CD8-positive, alpha-beta memory T cell (primary cell): ENCODE measurements around the gene RBMS1. TPM values are rescaled to one million over a fixed set of nuclear protein-coding genes. Genes with fewer than 3 reads are reported as not detected.

Experiments used
- CTCF ChIA-PET: fragments of 350-600 bp; sonication (Branson Sonifier 250); formaldehyde crosslinking; loops from one replicate; lab custom pipeline; 2021; ENCODE audit warnings: antibody characterized with exemption; lab: Charles Lee
- POLR2A ChIA-PET: fragments of 350-600 bp; sonication (Branson Sonifier 250); formaldehyde crosslinking; loops from one replicate; lab custom pipeline; 2021; ENCODE audit warnings: antibody characterized with exemption; lab: Charles Lee
- DNase-seq, 5 donors: peaks; one replicate each; pipeline versions ENCODE4 v3.0.0 to v3.0.0-alpha.2; 2020 to 2022; ENCODE audit warnings: mixed read lengths in 1 of 5
- H3K27ac ChIP-seq: one replicate; pipeline ENCODE4 v1.7.0; 2013; ENCODE audit warnings: low read depth, mild to moderate bottlenecking, low read length, moderate library complexity
- H3K27me3 ChIP-seq: 2 replicates; pipeline ENCODE4 v1.7.0; 2013; ENCODE audit warnings: low read length, mild to moderate bottlenecking; ENCODE audit not compliant: insufficient read depth, poor library complexity, severe bottlenecking
- H3K36me3 ChIP-seq: 2 replicates; pipeline ENCODE4 v1.7.0; 2013; ENCODE audit warnings: mild to moderate bottlenecking, low read length, moderate library complexity; ENCODE audit not compliant: insufficient read depth
- H3K4me1 ChIP-seq: 2 replicates; pipeline ENCODE4 v1.7.0; 2013; ENCODE audit warnings: mild to moderate bottlenecking, low read length, moderate library complexity; ENCODE audit not compliant: insufficient read depth
- H3K4me3 ChIP-seq: 2 replicates; pipeline ENCODE4 v1.7.0; 2013; ENCODE audit warnings: mild to moderate bottlenecking, low read length
- H3K9me3 ChIP-seq: 2 replicates; pipeline ENCODE4 v1.7.0; 2013; ENCODE audit warnings: mild to moderate bottlenecking, low read length
- H3K27ac Mint-ChIP-seq, 8 donors: one replicate each; pipeline ENCODE4 v1.8.0; 2020 to 2021; ENCODE audit warnings: mixed read lengths in 8 of 8, mild to moderate bottlenecking in 6 of 8, inconsistent platforms in 3 of 8, moderate library complexity in 3 of 8
- H3K27me3 Mint-ChIP-seq, 2 donors: one replicate each; pipeline ENCODE4 v1.8.0; 2020 to 2021; ENCODE audit warnings: mixed read lengths in 2 of 2, mild to moderate bottlenecking in 1 of 2, moderate library complexity in 1 of 2
- H3K36me3 Mint-ChIP-seq, 3 donors: one replicate each; pipeline ENCODE4 v1.8.0; 2020 to 2021; ENCODE audit warnings: mixed read lengths in 3 of 3, inconsistent platforms in 1 of 3, mild to moderate bottlenecking in 1 of 3
- H3K4me1 Mint-ChIP-seq, 3 donors: one replicate each; pipeline ENCODE4 v1.8.0; 2020 to 2021; ENCODE audit warnings: mixed read lengths in 3 of 3, inconsistent platforms in 1 of 3, mild to moderate bottlenecking in 1 of 3
- H3K4me3 Mint-ChIP-seq, 7 donors: one replicate each; pipeline ENCODE4 v1.8.0; 2020 to 2021; ENCODE audit warnings: mixed read lengths in 7 of 7, mild to moderate bottlenecking in 6 of 7, moderate library complexity in 4 of 7, inconsistent platforms in 2 of 7
- H3K9me3 Mint-ChIP-seq, 5 donors: one replicate each; pipeline ENCODE4 v1.8.0; 2020 to 2022; ENCODE audit warnings: mixed read lengths in 5 of 5, mild to moderate bottlenecking in 3 of 5, moderate library complexity in 2 of 5, inconsistent platforms in 1 of 5
- polyA plus RNA-seq: library from polyadenylated mRNA; unstranded; fragments of 300-500 nt; fragmentation: Illumina TruSeq; gene quantifications from one replicate; pipeline ENCODE4 v1.2.3, GENCODE V29; 2021
- total RNA-seq, 2 experiments: library from RNA; stranded (reverse); gene quantifications; one replicate each; pipeline ENCODE4 v1.2.3, GENCODE V29; 2021

Gene RBMS1
- total and polyA plus RNA-seq, 3 experiments from 2014 or later, result 48.8 to 130 (median 50.3) TPM

GRCh38 chr2:160375037-160375436 lies 118.6 kb downstream of the RBMS1 start:
- peak overlapping the region in 2 of 8 donors; percentile 55 to 71 for H3K27ac Mint-ChIP-seq
- CTCF ChIA-PET, result interaction anchor here (1.4 to 1.7 kb wide), 2 partner anchors 13 to 165 kb away, joined by 3 to 4 read pairs; no protein-coding TSS in a partner anchor

GRCh38 chr2:160373666-160374065 lies 119.9 kb downstream of the RBMS1 start:
- peak overlapping the region in 5 of 7 donors; percentile 9 to 81 (median 42) for H3K4me3 Mint-ChIP-seq
- Histone ChIP-seq H3K4me1 (peaks cover 76% of the 10 kb centered on the region), H3K27me3 (no peaks in the 10 kb centered on the region), H3K9me3 (no peaks in the 10 kb centered on the region), H3K36me3 (no peaks in the 10 kb centered on the region), H3K27ac (no peak overlapping the region), H3K4me3 (no peak overlapping the region)
- peaks cover 87 to 99% (median 98%) of the 10 kb centered on the region in 3 donors for H3K4me1 Mint-ChIP-seq
- H3K27ac Mint-ChIP-seq, result peak overlapping the region in 7 of 8 donors; percentile 2 to 94 (median 46)
- peaks cover 0 to 4% (median 0%) of the 10 kb centered on the region in 3 donors for H3K36me3 Mint-ChIP-seq
- no peaks in the 10 kb centered on the region for H3K9me3 Mint-ChIP-seq
- ChIA-PET POLR2A (no interaction called here), CTCF (interaction anchor here (0.6 to 1.7 kb wide), 3 partner anchors 11 to 55 kb away, joined by 3 read pairs; no protein-coding TSS in a partner anchor)
- DNase-seq, result no peak
- H3K27me3 Mint-ChIP-seq, result no peaks in the 10 kb centered on the region

More at GRCh38 chr2:160375037-160375436, 118.6 kb downstream of the RBMS1 start:
- no peaks in the 10 kb centered on the region for H3K9me3 Mint-ChIP-seq
- H3K4me3 Mint-ChIP-seq, result no peak overlapping the region
- Histone ChIP-seq H3K27ac (no peak overlapping the region), H3K27me3 (no peaks in the 10 kb centered on the region), H3K9me3 (no peaks in the 10 kb centered on the region), H3K4me3 (no peak overlapping the region), H3K4me1 (peaks cover 66% of the 10 kb centered on the region), H3K36me3 (no peaks in the 10 kb centered on the region)
- peaks cover 0 to 6% (median 0%) of the 10 kb centered on the region in 3 donors for H3K36me3 Mint-ChIP-seq
- H3K27me3 Mint-ChIP-seq, result no peaks in the 10 kb centered on the region
- H3K4me1 Mint-ChIP-seq, result peaks cover 86 to 99% (median 98%) of the 10 kb centered on the region in 3 donors
- DNase-seq, result no peak
- POLR2A ChIA-PET, result no interaction called here

GRCh38 chr2:160373263-160373662 lies 120.3 kb downstream of the RBMS1 start:
- Histone ChIP-seq H3K36me3 (no peaks in the 10 kb centered on the region), H3K27me3 (no peaks in the 10 kb centered on the region), H3K9me3 (no peaks in the 10 kb centered on the region), H3K4me1 (peaks cover 80% of the 10 kb centered on the region), H3K27ac (no peak overlapping the region), H3K4me3 (no peak overlapping the region)
- CTCF ChIA-PET, result interaction anchor here (0.6 to 1.7 kb wide), 3 partner anchors 11 to 55 kb away, joined by 3 read pairs; no protein-coding TSS in a partner anchor
- Mint-ChIP-seq H3K9me3 (no peaks in the 10 kb centered on the region), H3K4me3 (peak overlapping the region in 4 of 7 donors; percentile 9 to 81 (median 28)), H3K27me3 (no peaks in the 10 kb centered on the region), H3K4me1 (peaks cover 84 to 99% (median 98%) of the 10 kb centered on the region in 3 donors), H3K27ac (peak overlapping the region in 7 of 8 donors; percentile 2 to 94 (median 46)), H3K36me3 (peaks cover 0 to 4% (median 0%) of the 10 kb centered on the region in 3 donors)
- POLR2A ChIA-PET, result no interaction called here
- no peak for DNase-seq

- Histone ChIP-seq H3K27ac (no peak overlapping the region), H3K36me3 (no peaks in the 10 kb centered on the region), H3K27me3 (no peaks in the 10 kb centered on the region), H3K9me3 (no peaks in the 10 kb centered on the region), H3K4me1 (peaks cover 87% of the 10 kb centered on the region), H3K4me3 (no peak overlapping the region)
- Mint-ChIP-seq H3K4me1 (peaks cover 88 to 99% (median 98%) of the 10 kb centered on the region in 3 donors), H3K4me3 (peak overlapping the region in 5 of 7 donors; percentile 6 to 58 (median 52)), H3K27ac (peak overlapping the region in 5 of 8 donors; percentile 66 to 83 (median 73)), H3K36me3 (peaks cover 0 to 4% (median 0%) of the 10 kb centered on the region in 3 donors), H3K9me3 (no peaks in the 10 kb centered on the region), H3K27me3 (no peaks in the 10 kb centered on the region)
- POLR2A ChIA-PET, result no interaction called here
- DNase-seq, result no peak
- CTCF ChIA-PET, result interaction anchor here (1.0 to 1.7 kb wide), 2 partner anchors 12 to 56 kb away, joined by 3 read pairs; no protein-coding TSS in a partner anchor
Measured at GRCh38 chr2:160372585-160372984, 121.0 kb downstream of the RBMS1 start.

GRCh38 chr2:160372010-160372356 lies 121.6 kb downstream of the RBMS1 start:
- POLR2A ChIA-PET, result no interaction called here
- H3K4me3 Mint-ChIP-seq, result peak overlapping the region in 1 of 7 donors; percentile 58
- CTCF ChIA-PET, result no interaction called here

GRCh38 chr2:160371251-160372009 lies 122.2 kb downstream of the RBMS1 start:
- ChIA-PET CTCF (no interaction called here), POLR2A (interaction anchor here (0.6 kb wide), 1 partner anchor 110 kb away, joined by 4 read pairs; no protein-coding TSS in a partner anchor)
- Mint-ChIP-seq H3K9me3 (no peaks in the 10 kb centered on the region), H3K4me3 (peak overlapping the region in 1 of 7 donors; percentile 58), H3K4me1 (peaks cover 86 to 97% (median 94%) of the 10 kb centered on the region in 3 donors), H3K36me3 (peaks cover 0 to 11% (median 0%) of the 10 kb centered on the region in 3 donors), H3K27me3 (no peaks in the 10 kb centered on the region), H3K27ac (peak overlapping the region in 5 of 8 donors; percentile 5 to 85 (median 51))
- Histone ChIP-seq H3K4me3 (no peak overlapping the region), H3K9me3 (no peaks in the 10 kb centered on the region), H3K27me3 (no peaks in the 10 kb centered on the region), H3K4me1 (peaks cover 80% of the 10 kb centered on the region), H3K27ac (no peak overlapping the region), H3K36me3 (peaks cover 2% of the 10 kb centered on the region)
- DNase-seq, result no peak

More at GRCh38 chr2:160372010-160372356, 121.6 kb downstream of the RBMS1 start:
- H3K27ac ChIP-seq, result no peak overlapping the region
- peak overlapping the region in 6 of 8 donors; percentile 11 to 55 (median 32) for H3K27ac Mint-ChIP-seq
- H3K27me3 Mint-ChIP-seq, result no peaks in the 10 kb centered on the region
- H3K36me3 Mint-ChIP-seq, result peaks cover 0 to 5% (median 0%) of the 10 kb centered on the region in 3 donors
- peaks cover 84 to 97% (median 96%) of the 10 kb centered on the region in 3 donors for H3K4me1 Mint-ChIP-seq
- no peaks in the 10 kb centered on the region for H3K9me3 ChIP-seq
- peaks cover 83% of the 10 kb centered on the region for H3K4me1 ChIP-seq
- no peaks in the 10 kb centered on the region for H3K27me3 ChIP-seq
- no peak overlapping the region for H3K4me3 ChIP-seq
- no peaks in the 10 kb centered on the region for H3K36me3 ChIP-seq
- no peaks in the 10 kb centered on the region for H3K9me3 Mint-ChIP-seq
- no peak for DNase-seq

GRCh38 chr2:160368988-160369930 lies 124.3 kb downstream of the RBMS1 start:
- Histone ChIP-seq H3K36me3 (peaks cover 13% of the 10 kb centered on the region), H3K4me1 (peaks cover 63% of the 10 kb centered on the region), H3K4me3 (no peak overlapping the region), H3K27ac (no peak overlapping the region), H3K9me3 (no peaks in the 10 kb centered on the region), H3K27me3 (no peaks in the 10 kb centered on the region)
- DNase-seq, result no peak
- H3K36me3 Mint-ChIP-seq, result peaks cover 0 to 31% (median 10%) of the 10 kb centered on the region in 3 donors
- ChIA-PET POLR2A (no interaction called here), CTCF (no interaction called here)
- H3K27me3 Mint-ChIP-seq, result no peaks in the 10 kb centered on the region
- peak overlapping the region in 3 of 7 donors; percentile 24 to 52 (median 39) for H3K4me3 Mint-ChIP-seq
- peak overlapping the region in 6 of 8 donors; percentile 9 to 67 (median 48) for H3K27ac Mint-ChIP-seq
- peaks cover 84 to 96% (median 89%) of the 10 kb centered on the region in 3 donors for H3K4me1 Mint-ChIP-seq
- no peaks in the 10 kb centered on the region for H3K9me3 Mint-ChIP-seq
